Metanephros (tissue), 2 donors: ENCODE results near the gene DIAPH1. TPM values are rescaled to one million over a fixed set of nuclear protein-coding genes. Genes with fewer than 3 reads are reported as not detected.

Source experiments
- small RNA-seq: library from RNA; depleted of rRNA; stranded (forward); fragments of <200 nt; gene quantifications from one replicate; pipeline ENCODE3, GENCODE V24; 2014; ENCODE audit warnings: low replicate concordance
- total RNA-seq: library from RNA; depleted of rRNA; stranded (reverse); fragments of >200 nt; gene quantifications from one replicate; pipeline ENCODE4 v1.2.3, GENCODE V29; 2014

DIAPH1 gene
- 37.0 TPM for total RNA-seq

GRCh38 chr5:141618804-141619554 lies at the start of gene DIAPH1:
DIAPH1 (minus strand) TSS chr5:141619000; CDS start chr5:141618914, 86 bp downstream.

GRCh38 chr5:141650851-141651727 lies 32.3 kb upstream of the DIAPH1 start, which contains the start of gene FCHSD1:
FCHSD1 (minus strand) TSS chr5:141651418; CDS start chr5:141651368, 50 bp downstream.

GRCh38 chr5:141636413-141637122 lies 17.8 kb upstream of the DIAPH1 start, which contains the start of the genes HDAC3 and RELL2:
HDAC3 (minus strand) TSS chr5:141636849; CDS start chr5:141636790, 59 bp downstream.
RELL2 (plus strand) TSS chr5:141636997; CDS start chr5:141638226, 1,229 bp downstream.

GRCh38 chr5:141488591-141489561 lies 129.9 kb downstream of the DIAPH1 start, which contains the start of gene PCDHGC5:
PCDHGC5 (plus strand) TSS chr5:141489081; CDS start chr5:141489241, 160 bp downstream.

DNA sequence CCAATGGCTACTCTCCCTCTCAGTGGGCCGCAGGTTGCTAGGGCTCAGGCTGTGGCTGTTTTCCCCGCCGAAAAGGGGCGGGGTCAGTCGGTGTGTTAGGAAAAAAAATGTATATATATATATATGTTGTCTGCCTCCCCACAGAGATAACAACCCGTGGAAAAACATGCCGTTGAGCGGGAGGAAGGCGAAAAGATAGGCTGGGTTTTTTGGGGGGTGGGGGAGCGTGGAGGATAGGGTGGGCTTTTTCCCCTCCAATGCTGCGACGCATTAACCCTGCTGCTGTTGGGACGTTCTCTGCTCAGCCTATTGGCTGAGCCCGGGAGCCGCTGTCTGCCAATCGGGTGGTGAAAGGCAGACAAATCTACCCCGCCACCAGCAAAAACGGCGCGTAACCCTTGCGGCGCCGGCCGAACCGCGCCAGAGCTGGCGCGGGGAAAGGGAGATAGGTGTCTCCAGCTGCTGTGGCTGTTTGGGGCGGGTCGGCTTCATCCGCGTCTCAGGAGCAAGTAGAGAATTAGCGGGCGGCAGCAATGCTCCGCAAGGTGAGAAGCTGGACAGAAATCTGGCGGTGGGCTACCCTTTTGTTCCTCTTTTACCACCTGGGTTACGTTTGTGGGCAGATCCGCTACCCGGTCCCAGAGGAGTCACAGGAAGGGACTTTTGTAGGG lies 134.0 kb downstream of the DIAPH1 start, which contains the start of gene PCDHGC4:
TSS of gene PCDHGC4 (plus strand) at position 390 of the 671 bp plus-strand sequence. CDS start at position 534, 144 bp downstream.

DNA sequence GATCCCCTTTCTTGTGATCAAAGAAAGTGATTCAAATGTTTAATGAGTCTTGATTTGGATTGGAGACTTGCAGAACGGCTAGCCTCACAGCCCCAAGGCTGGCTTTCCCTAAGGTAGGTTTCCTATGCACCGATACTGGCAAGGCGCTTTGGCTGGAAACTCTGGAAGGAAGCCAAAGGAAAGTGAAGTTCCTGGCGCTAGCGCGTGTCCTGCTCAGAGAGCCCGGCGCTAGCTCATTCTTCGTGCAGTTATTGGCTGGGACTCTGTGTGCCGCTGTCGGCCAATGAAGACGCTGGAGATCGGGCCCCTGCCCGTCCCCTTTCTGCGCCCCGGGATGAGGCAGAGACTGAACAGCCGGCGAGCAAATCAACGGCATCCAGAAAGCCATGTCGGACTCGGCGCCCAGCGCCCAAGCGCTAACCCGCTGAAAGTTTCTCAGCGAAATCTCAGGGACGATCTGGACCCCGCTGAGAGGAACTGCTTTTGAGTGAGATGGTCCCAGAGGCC lies 143.1 kb downstream of the DIAPH1 start, which contains the start of gene PCDHGC3:
TSS of gene PCDHGC3 (plus strand) at position 342 of the 507 bp plus-strand sequence. CDS start at position 493, 151 bp downstream.

Small RNA genes lying within 50 kb of the gene (small RNA-seq; reads per million reads assigned to genes)
- gene RPS27AP10: not detected

Other genes starting within 250 kb of the DIAPH1 start
- 7.1 TPM for gene PCDHGB3, start 248.8 kb downstream of the DIAPH1 start, total RNA-seq
- 10.3 TPM for gene PCDHGA6, start 245.1 kb downstream of the DIAPH1 start, total RNA-seq
- gene PCDHGA7, start 236.3 kb downstream of the DIAPH1 start, total RNA-seq: 8.0 TPM
- 14.1 TPM for gene PCDHGB4, start 231.3 kb downstream of the DIAPH1 start, total RNA-seq
- 6.2 TPM for gene PCDHGA8, start 226.4 kb downstream of the DIAPH1 start, total RNA-seq
- gene PCDHGB5, start 221.1 kb downstream of the DIAPH1 start, total RNA-seq: 14.1 TPM
- 9.8 TPM for gene PCDHGA9, start 216.2 kb downstream of the DIAPH1 start, total RNA-seq
- gene PCDHGB6, start 211.0 kb downstream of the DIAPH1 start, total RNA-seq: 12.3 TPM
- 9.1 TPM for gene PCDHGA10, start 206.0 kb downstream of the DIAPH1 start, total RNA-seq
- gene PCDHGB7, start 201.3 kb downstream of the DIAPH1 start, total RNA-seq: 15.8 TPM
- gene PCDHGA11, start 197.9 kb downstream of the DIAPH1 start, total RNA-seq: 10.0 TPM
- 10.0 TPM for gene PCDHGA12, start 188.5 kb downstream of the DIAPH1 start, total RNA-seq
- 71.1 TPM for gene PCDHGC3, start 143.0 kb downstream of the DIAPH1 start, total RNA-seq
- 9.6 TPM for gene PCDHGC4, start 134.0 kb downstream of the DIAPH1 start, total RNA-seq
- 4.8 TPM for gene PCDHGC5, start 129.9 kb downstream of the DIAPH1 start, total RNA-seq
- 57.7 TPM for gene HDAC3, start 17.8 kb upstream of the DIAPH1 start, total RNA-seq
- gene RELL2, start 18.0 kb upstream of the DIAPH1 start, total RNA-seq: 1.2 TPM
- gene FCHSD1, start 32.4 kb upstream of the DIAPH1 start, total RNA-seq: 12.4 TPM
- gene ARAP3, start 63.2 kb upstream of the DIAPH1 start, total RNA-seq: 17.6 TPM